ENCODE data around the gene ALG8.
A peak's percentile ranks its signal among the peaks of the same experiment; 100 is the strongest.
"Not testable (repeated sequence)": the region's sequence is repeated elsewhere in the genome, so short reads cannot be mapped to it uniquely, and the experiment has no call there.

Gene ALG8

GRCh38 chr11:78176605-78177141, 37.2 kb upstream of the ALG8 start:
- H3K9me3 ChIP-seq (replicated peaks in 1 of 11): peaks cover 0 to 28% (median 0%) of the 10 kb centered on the region in 11 experiments; a peak in 7 of 22 replicates
- TF ChIP-seq Cebpa-rat (IDR thresholded peaks at IDR 0.05): no peak
- H3K4me2 ChIP-seq: no peak overlapping the region
- H3K36me3 ChIP-seq: peaks cover 0 to 74% (median 17%) of the 10 kb centered on the region in 11 experiments; a peak in 15 of 22 replicates
- H3K27ac ChIP-seq: no peak overlapping the region
- H4K20me1 ChIP-seq: no peaks in the 10 kb centered on the region
- no peaks in the 10 kb centered on the region for H3K27me3 ChIP-seq
- no peak overlapping the region for H3K4me3 ChIP-seq
- no peak overlapping the region for H3K9ac ChIP-seq
- peaks cover 0 to 7% (median 0%) of the 10 kb centered on the region in 10 experiments; a peak in 2 of 20 replicates for H3K4me1 ChIP-seq

DNA sequence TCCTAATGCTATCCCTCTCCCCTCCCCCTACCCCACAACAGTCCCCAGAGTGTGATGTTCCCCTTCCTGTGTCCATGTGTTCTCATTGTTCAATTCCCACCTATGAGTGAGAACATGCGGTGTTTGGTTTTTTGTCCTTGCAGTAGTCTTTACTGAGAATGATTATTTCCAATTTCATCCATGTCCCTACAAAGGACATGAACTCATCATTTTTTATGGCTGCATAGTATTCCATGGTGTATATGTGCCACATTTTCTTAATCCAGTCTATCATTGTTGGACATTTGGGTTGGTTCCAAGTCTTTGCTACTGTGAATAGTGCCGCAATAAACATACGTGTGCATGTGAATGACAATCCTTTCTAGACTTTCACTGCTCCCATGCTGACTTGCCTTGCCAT, 36.4 kb upstream of the ALG8 start:
- H3K36me3 ChIP-seq: peaks cover 0 to 66% (median 17%) of the 10 kb centered on the region in 11 experiments; a peak in 15 of 22 replicates
- not testable (repeated sequence) for H4K20me1 ChIP-seq, H3K4me3 ChIP-seq, H3K4me1 ChIP-seq, H3K9ac ChIP-seq, H3K27me3 ChIP-seq, H3K4me2 ChIP-seq, H3K27ac ChIP-seq
- H3K9me3 ChIP-seq (replicated peaks in 1 of 11): peaks cover 0 to 20% (median 0%) of the 10 kb centered on the region in 11 experiments; a peak in 7 of 22 replicates

DNA sequence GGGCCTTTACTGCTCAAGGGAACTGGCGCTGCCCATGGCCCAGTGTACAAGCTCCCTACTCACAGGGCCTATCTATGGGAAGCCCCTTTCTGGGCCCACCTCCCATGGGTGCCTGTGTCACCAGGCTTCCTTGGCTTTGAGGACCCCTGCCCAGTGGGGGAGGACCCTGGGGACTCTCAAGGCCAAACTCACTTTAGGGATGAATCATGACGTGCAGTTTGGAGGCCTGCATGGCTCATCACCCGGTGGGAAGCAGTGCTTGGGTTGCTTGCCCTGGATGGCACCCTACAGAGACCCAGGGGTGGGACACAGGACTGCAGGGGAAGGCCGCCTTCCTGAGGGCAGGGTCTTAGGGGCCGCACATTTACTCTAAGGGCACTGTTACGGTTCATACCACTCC, 32.5 kb upstream of the ALG8 start:
- Histone ChIP-seq H3K4me1 (peaks cover 0 to 12% (median 10%) of the 10 kb centered on the region in 10 experiments; a peak in 15 of 20 replicates), H3K27me3 (no peaks in the 10 kb centered on the region), H3K27ac (no peak overlapping the region), H3K9me3 (replicated peaks in 1 of 11) (peaks cover 0 to 11% (median 0%) of the 10 kb centered on the region in 11 experiments; a peak in 3 of 22 replicates), H3K36me3 (peaks cover 0 to 41% (median 17%) of the 10 kb centered on the region in 11 experiments; a peak in 15 of 22 replicates), H4K20me1 (no peaks in the 10 kb centered on the region), H3K4me3 (no peak overlapping the region), H3K4me2 (no peak overlapping the region), H3K9ac (no peak overlapping the region)
- TF ChIP-seq Cebpa-rat (IDR thresholded peaks at IDR 0.05): no peak

DNA sequence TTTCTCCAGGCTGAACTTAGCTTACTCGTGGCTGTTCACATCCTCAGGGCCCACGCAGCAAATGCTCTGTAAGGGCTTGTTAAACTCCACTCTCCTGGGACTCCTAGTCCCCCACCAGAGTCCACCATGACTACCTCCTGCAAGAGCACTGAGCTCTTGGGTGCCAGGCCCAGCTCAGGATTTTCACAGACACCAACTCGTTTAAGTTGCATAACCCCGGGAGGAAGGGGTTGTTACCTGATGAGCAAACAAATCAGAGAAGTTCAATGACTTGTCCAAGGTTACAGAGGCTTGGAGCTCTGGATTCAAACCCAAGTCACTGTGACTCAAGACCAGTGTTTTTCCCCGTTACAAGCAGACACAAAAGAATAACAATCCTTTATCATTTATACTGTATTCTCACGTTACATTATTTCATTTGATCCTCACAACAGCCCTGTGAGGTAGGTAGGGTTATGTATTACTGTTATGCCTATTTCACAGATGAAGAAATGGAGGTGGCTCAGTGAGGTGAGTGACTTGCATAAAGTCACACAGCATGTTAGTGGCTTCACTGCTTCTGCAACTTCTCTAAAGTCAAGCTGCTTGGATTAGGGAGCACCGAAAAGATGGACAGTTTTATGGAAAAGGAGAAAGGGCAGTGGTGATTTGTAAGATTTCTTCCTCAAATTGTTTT, 31.6 kb upstream of the ALG8 start:
- peaks cover 0 to 12% (median 10%) of the 10 kb centered on the region in 10 experiments; a peak in 15 of 20 replicates for H3K4me1 ChIP-seq
- TF ChIP-seq Cebpa-rat (IDR thresholded peaks at IDR 0.05): no peak
- no peaks in the 10 kb centered on the region for H3K27me3 ChIP-seq
- no peak overlapping the region for H3K4me2 ChIP-seq
- peaks cover 0 to 2% (median 0%) of the 10 kb centered on the region in 11 experiments; a peak in 3 of 22 replicates for H3K9me3 ChIP-seq (replicated peaks in 1 of 11)
- H3K4me3 ChIP-seq: no peak overlapping the region
- no peak overlapping the region for H3K9ac ChIP-seq
- peaks cover 0 to 32% (median 14%) of the 10 kb centered on the region in 11 experiments; a peak in 15 of 22 replicates for H3K36me3 ChIP-seq
- no peaks in the 10 kb centered on the region for H4K20me1 ChIP-seq
- H3K27ac ChIP-seq: no peak overlapping the region

DNA sequence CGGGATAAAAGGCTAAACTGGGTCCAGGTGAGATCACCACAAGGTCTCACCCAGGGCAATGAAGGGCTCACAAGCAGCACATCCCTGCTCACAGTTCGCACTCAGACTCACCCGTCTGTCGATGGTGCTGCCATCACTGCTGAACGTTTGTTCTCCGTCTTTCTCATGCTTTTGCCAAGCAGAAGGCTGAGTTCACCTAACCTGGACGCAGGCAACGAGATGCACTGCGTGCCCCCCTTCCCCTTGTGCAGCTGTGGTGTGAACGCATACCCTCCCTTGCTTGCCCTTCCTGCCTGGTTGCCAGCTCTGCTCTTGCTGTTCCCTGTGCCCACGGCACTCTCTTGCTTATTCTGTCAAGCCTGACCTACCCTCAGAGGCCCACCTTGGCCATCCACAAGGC, 31.0 kb upstream of the ALG8 start:
- no peak overlapping the region for H3K9ac ChIP-seq
- H3K4me2 ChIP-seq: no peak overlapping the region

DNA sequence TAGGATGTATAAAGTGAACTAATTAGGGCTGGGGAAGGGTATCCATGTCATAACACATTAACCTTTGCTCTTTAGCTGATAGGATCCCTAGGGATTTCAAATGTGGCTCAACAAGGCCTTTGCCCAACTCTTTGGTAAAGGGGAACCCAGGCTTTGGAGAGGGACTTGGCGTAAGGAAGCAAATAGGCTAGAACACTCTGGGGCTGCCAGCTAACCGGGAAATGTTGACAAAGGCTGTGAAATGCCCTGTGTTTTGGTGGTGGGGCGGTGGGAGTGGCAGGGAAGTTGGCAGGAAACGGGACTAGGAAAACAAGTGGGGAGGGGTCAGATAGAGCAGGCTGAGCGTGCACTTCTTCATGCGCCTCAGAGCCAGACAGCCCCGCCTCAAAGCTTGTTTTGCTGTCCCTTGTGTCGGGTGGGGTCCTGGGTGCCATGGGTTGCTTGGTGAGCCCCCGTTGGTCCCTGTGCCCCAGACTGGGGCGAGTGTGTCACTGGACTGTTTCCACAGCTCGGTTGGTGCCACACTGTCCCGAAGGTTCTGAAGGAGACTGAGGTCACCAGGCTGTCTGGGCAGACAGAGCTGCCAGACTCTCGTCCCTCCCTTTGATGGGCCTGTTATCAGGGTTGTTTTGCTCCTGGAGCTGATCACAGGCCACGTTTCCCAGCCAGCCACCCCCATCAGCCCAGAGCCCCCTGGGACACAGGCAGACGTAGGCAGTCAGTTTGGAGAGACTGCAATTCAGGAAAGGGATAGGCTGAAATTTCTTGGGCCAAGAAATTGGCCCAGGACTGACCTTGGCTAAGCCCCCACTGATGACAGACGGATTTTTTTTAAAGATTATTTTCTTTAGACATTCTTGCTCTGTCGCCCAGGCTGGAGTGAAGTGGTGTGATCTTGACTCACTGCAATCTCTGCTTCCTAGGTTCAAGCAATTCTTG, 29.4 kb upstream of the ALG8 start:
- peak overlapping the region in 2 of 11 experiments; percentile 27 to 29; a peak in 1 of 22 replicates for H3K9ac ChIP-seq
- no peaks in the 10 kb centered on the region for H3K27me3 ChIP-seq
- peak overlapping the region in 10 of 11 experiments; percentile 11 to 49 (median 34); a peak in 15 of 22 replicates for H3K4me2 ChIP-seq
- H3K36me3 ChIP-seq: peaks cover 0 to 21% (median 9%) of the 10 kb centered on the region in 11 experiments; a peak in 15 of 22 replicates
- no peaks in the 10 kb centered on the region; a peak in 1 of 22 replicates for H3K9me3 ChIP-seq (replicated peaks in 1 of 11)
- H4K20me1 ChIP-seq: no peaks in the 10 kb centered on the region
- H3K4me3 ChIP-seq: no peak overlapping the region
- peak overlapping the region in 4 of 11 experiments; percentile 8 to 46 (median 16); a peak in 2 of 22 replicates for H3K27ac ChIP-seq
- no peak for TF ChIP-seq Cebpa-rat (IDR thresholded peaks at IDR 0.05)
- peaks cover 0 to 12% (median 10%) of the 10 kb centered on the region in 10 experiments; a peak in 15 of 20 replicates for H3K4me1 ChIP-seq

More for the DNA sequence above, 31.0 kb upstream of the ALG8 start:
- no peak for TF ChIP-seq Cebpa-rat (IDR thresholded peaks at IDR 0.05)
- Histone ChIP-seq H3K4me3 (no peak overlapping the region), H3K9me3 (replicated peaks in 1 of 11) (no peaks in the 10 kb centered on the region; a peak in 1 of 22 replicates), H3K4me1 (peaks cover 0 to 12% (median 10%) of the 10 kb centered on the region in 10 experiments; a peak in 15 of 20 replicates), H3K27me3 (no peaks in the 10 kb centered on the region), H3K27ac (no peak overlapping the region), H3K36me3 (peaks cover 0 to 31% (median 14%) of the 10 kb centered on the region in 11 experiments; a peak in 15 of 22 replicates), H4K20me1 (no peaks in the 10 kb centered on the region)

- no peaks in the 10 kb centered on the region for H3K27me3 ChIP-seq
- H3K4me1 ChIP-seq: peaks cover 0 to 12% (median 10%) of the 10 kb centered on the region in 10 experiments; a peak in 15 of 20 replicates
- no peak overlapping the region for H3K4me2 ChIP-seq
- TF ChIP-seq Cebpa-rat (IDR thresholded peaks at IDR 0.05): no peak
- no peak overlapping the region for H3K4me3 ChIP-seq
- no peak overlapping the region for H3K27ac ChIP-seq
- no peaks in the 10 kb centered on the region for H4K20me1 ChIP-seq
- H3K9ac ChIP-seq: no peak overlapping the region
- H3K36me3 ChIP-seq: peaks cover 0 to 3% (median 0%) of the 10 kb centered on the region in 11 experiments; a peak in 5 of 22 replicates
- no peaks in the 10 kb centered on the region; a peak in 1 of 22 replicates for H3K9me3 ChIP-seq (replicated peaks in 1 of 11)
Observed at GRCh38 chr11:78166855-78167469, 27.5 kb upstream of the ALG8 start.

DNA sequence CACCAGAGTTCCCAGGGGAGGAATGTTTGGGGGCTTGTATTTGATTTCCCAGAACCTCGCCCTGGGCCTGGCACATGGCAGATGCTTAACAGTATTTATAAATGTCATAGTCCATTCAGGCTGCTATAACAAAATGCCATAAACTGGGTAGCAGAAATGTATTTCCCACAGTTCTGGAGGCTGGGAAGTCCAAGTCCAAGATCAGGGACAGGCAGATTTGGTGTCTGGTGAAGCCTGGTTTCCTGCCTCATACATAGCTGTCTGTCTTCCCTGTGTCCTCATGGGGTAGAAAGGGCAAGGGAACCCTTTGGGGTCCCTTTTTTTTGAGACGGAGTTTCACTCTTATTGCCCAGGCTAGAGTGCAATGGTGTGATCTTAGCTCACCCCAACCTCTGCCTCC, 25.0 kb upstream of the ALG8 start:
- Histone ChIP-seq H3K4me3 (no peak overlapping the region), H3K36me3 (no peaks in the 10 kb centered on the region), H3K27ac (no peak overlapping the region), H3K27me3 (no peaks in the 10 kb centered on the region), H3K4me2 (no peak overlapping the region), H4K20me1 (no peaks in the 10 kb centered on the region; a peak in 1 of 22 replicates), H3K4me1 (peaks cover 0 to 12% (median 10%) of the 10 kb centered on the region in 10 experiments; a peak in 15 of 20 replicates), H3K9ac (no peak overlapping the region), H3K9me3 (replicated peaks in 1 of 11) (no peaks in the 10 kb centered on the region; a peak in 1 of 22 replicates)
- TF ChIP-seq Cebpa-rat (IDR thresholded peaks at IDR 0.05): no peak
